HEK293 (cell line): ENCODE results near the gene CHAC2.

Source experiments
- CTCF ChIA-PET: fragments of 350-600 bp; formaldehyde crosslinking; extraction: SDS; loops from one replicate; lab custom pipeline; 2021; ENCODE audit warnings: antibody characterized with exemption; lab: Yijun Ruan, JAX
- POLR2A ChIA-PET: fragments of 300-600 bp; formaldehyde crosslinking; extraction: SDS; loops from one replicate; lab custom pipeline; 2020; ENCODE audit warnings: antibody characterized with exemption, inconsistent platforms; lab: Yijun Ruan, JAX
- H3K27ac ChIP-seq: fragments of 200-500 bp; sonication (Bioruptor generic); 2 replicates; pipeline ENCODE4 v1.5.1; 2014; ENCODE audit warnings: low read depth, low read length, control low read depth, inconsistent platforms; ENCODE audit errors: extremely low read depth
- H3K36me3 ChIP-seq, 2 experiments: fragments of 200-500 bp in 1 of 2; sonication (Bioruptor generic) in 1 of 2; 1 replicate in 1 of 2; 2 replicates in 1 of 2; pipeline ENCODE4 v1.5.1; 2014 to 2017; ENCODE audit warnings: inconsistent platforms in 2 of 2, low read length in 2 of 2; ENCODE audit not compliant: control insufficient read depth in 2 of 2, insufficient read depth in 1 of 2
- H3K4me1 ChIP-seq: fragments of 200-500 bp; sonication (Bioruptor generic); 2 replicates; pipeline ENCODE4 v1.5.1; 2014; ENCODE audit warnings: mild to moderate bottlenecking, low read length, inconsistent platforms; ENCODE audit not compliant: control insufficient read depth, insufficient read depth
- H3K4me3 ChIP-seq: 2 replicates; pipeline ENCODE4 v1.5.1; 2011; ENCODE audit warnings: low read depth, mild to moderate bottlenecking, control low read depth, low read length, moderate library complexity
- H3K9me3 ChIP-seq: fragments of 200-500 bp; sonication (Bioruptor generic); 2 replicates; pipeline ENCODE4 v1.5.1; 2014; ENCODE audit warnings: low read depth, low read length, inconsistent platforms; ENCODE audit not compliant: control insufficient read depth, insufficient read depth
- BCL6B ChIP-seq: fragments of 450-650 bp; formaldehyde crosslinking; IDR thresholded peaks from 2 replicates; pipeline ENCODE4 v1.5.1; 2017; ENCODE audit warnings: missing biosample characterization, missing genetic modification characterization
- HIC1 ChIP-seq: fragments of 450-650 bp; formaldehyde crosslinking; IDR thresholded peaks from 2 replicates; pipeline ENCODE4 v1.5.1; 2016; ENCODE audit warnings: missing biosample characterization, missing genetic modification characterization
- KLF9 ChIP-seq: fragments of 450-650 bp; formaldehyde crosslinking; IDR thresholded peaks from 2 replicates; pipeline ENCODE4 v1.5.1; 2016; ENCODE audit warnings: missing biosample characterization, missing genetic modification characterization, low read depth
- REPIN1 ChIP-seq: fragments of 450-650 bp; formaldehyde crosslinking; IDR thresholded peaks from 2 replicates; pipeline ENCODE4 v1.5.1; 2017; ENCODE audit warnings: missing biosample characterization, missing genetic modification characterization, low read depth
- ZBTB21 ChIP-seq: fragments of 450-650 bp; formaldehyde crosslinking; IDR thresholded peaks from 2 replicates; pipeline ENCODE4 v1.5.1; 2017; ENCODE audit warnings: missing biosample characterization, missing genetic modification characterization
- ZBTB26 ChIP-seq: fragments of 450-650 bp; formaldehyde crosslinking; optimal IDR thresholded peaks from 2 replicates; pipeline ENCODE3; 2016; ENCODE audit warnings: missing biosample characterization, mild to moderate bottlenecking, missing genetic modification characterization
- ZBTB48 ChIP-seq: fragments of 450-650 bp; formaldehyde crosslinking; IDR thresholded peaks from 2 replicates; pipeline ENCODE4 v1.5.1; 2016; ENCODE audit warnings: missing biosample characterization, missing genetic modification characterization
- ZNF223 ChIP-seq: fragments of 450-650 bp; formaldehyde crosslinking; IDR thresholded peaks from 2 replicates; pipeline ENCODE4 v1.5.1; 2016; ENCODE audit warnings: missing biosample characterization, missing genetic modification characterization
- ZNF521 ChIP-seq: fragments of 450-650 bp; formaldehyde crosslinking; IDR thresholded peaks from 2 replicates; pipeline ENCODE4 v1.5.1; 2017; ENCODE audit warnings: missing biosample characterization, mild to moderate bottlenecking, missing genetic modification characterization
- ZNF639 ChIP-seq: fragments of 450-650 bp; formaldehyde crosslinking; IDR thresholded peaks from 2 replicates; pipeline ENCODE4 v1.5.1; 2016; ENCODE audit warnings: missing biosample characterization, missing genetic modification characterization
- ZNF677 ChIP-seq: fragments of 450-650 bp; IDR thresholded peaks from 2 replicates; pipeline ENCODE4 v1.5.0; 2018; ENCODE audit warnings: missing biosample characterization, mild to moderate bottlenecking, missing genetic modification characterization, moderate library complexity
- ZNF704 ChIP-seq: fragments of 450-650 bp; formaldehyde crosslinking; IDR thresholded peaks from 2 replicates; pipeline ENCODE4 v1.5.1; 2016; ENCODE audit warnings: missing biosample characterization, missing genetic modification characterization
- ZNF707 ChIP-seq: fragments of 450-650 bp; formaldehyde crosslinking; IDR thresholded peaks from 2 replicates; pipeline ENCODE4 v1.5.1; 2016; ENCODE audit warnings: missing biosample characterization, missing genetic modification characterization
- ZSCAN4 ChIP-seq: fragments of 450-650 bp; formaldehyde crosslinking; IDR thresholded peaks from 2 replicates; pipeline ENCODE4 v1.5.1; 2017; ENCODE audit warnings: missing biosample characterization, missing genetic modification characterization

Gene CHAC2

GRCh38 chr2:53744395-53745065 is 23.1 kb upstream of the CHAC2 start:
- Histone ChIP-seq H3K9me3 (no peaks in the 10 kb centered on the region), H3K4me3 (no peak overlapping the region), H3K27ac (no peak overlapping the region), H3K36me3 (peaks cover 20 to 21% of the 10 kb centered on the region in 2 experiments; a peak in 2 of 3 replicates), H3K4me1 (no peaks in the 10 kb centered on the region)
- CTCF ChIA-PET = interaction anchor here (0.6 to 1.2 kb wide), 2 partner anchors 325 to 691 kb away, joined by 3 to 5 read pairs; no protein-coding TSS in a partner anchor
- POLR2A ChIA-PET = interaction anchor here (1.1 kb wide), 1 partner anchor 23 kb away, joined by 3 read pairs; the partner anchor contains the start of gene CHAC2
- TF ChIP-seq ZNF707 = no peak
- TF ChIP-seq HIC1 (tag by site-specific recombination) = no peak
- no peak for TF ChIP-seq ZNF639 (tag by site-specific recombination)
- TF ChIP-seq ZNF677 (tag by site-specific recombination) = no peak
- no peak for TF ChIP-seq ZNF704 (tag by site-specific recombination)
- no peak for TF ChIP-seq BCL6B (tag by site-specific recombination)

GRCh38 chr2:53750041-53750768 is 17.4 kb upstream of the CHAC2 start:
- TF ChIP-seq ZBTB26 (tag by site-specific recombination) (no peak), KLF9 (tag by site-specific recombination) (no peak), ZSCAN4 (tag by site-specific recombination) (no peak), ZNF521 (tag by site-specific recombination) (no peak), ZNF223 (no peak), ZBTB21 (tag by site-specific recombination) (no peak), REPIN1 (no peak), ZBTB48 (no peak)
- ChIA-PET POLR2A (interaction anchor here (0.7 kb wide), 1 partner anchor 20 kb away, joined by 5 read pairs; no protein-coding TSS in a partner anchor), CTCF (no interaction called here)
- Histone ChIP-seq H3K27ac (no peak overlapping the region), H3K36me3 (peaks cover 9 to 28% of the 10 kb centered on the region in 2 experiments; a peak in 2 of 3 replicates), H3K4me1 (no peaks in the 10 kb centered on the region), H3K9me3 (no peaks in the 10 kb centered on the region), H3K4me3 (no peak overlapping the region)
